Urinary bladder (tissue), 4 donors: Measurements from ENCODE around the gene STIMATE. TPM values are rescaled to one million over a fixed set of nuclear protein-coding genes. Genes with fewer than 3 reads are reported as not detected.

Experiments used
- DNase-seq: peaks from one replicate; pipeline ENCODE4 v3.0.0-alpha.2; 2015; ENCODE audit errors: extremely low spot score
- H3K27ac ChIP-seq: one replicate; pipeline ENCODE4 v1.5.1; 2013; ENCODE audit warnings: low read depth, mild to moderate bottlenecking, moderate library complexity
- H3K36me3 ChIP-seq: one replicate; pipeline ENCODE4 v1.6.1; 2013; ENCODE audit warnings: mild to moderate bottlenecking, moderate library complexity; ENCODE audit not compliant: insufficient read depth
- H3K4me1 ChIP-seq: one replicate; pipeline ENCODE4 v1.6.1; 2013; ENCODE audit warnings: mild to moderate bottlenecking, moderate library complexity; ENCODE audit not compliant: insufficient read depth
- H3K4me3 ChIP-seq: one replicate; pipeline ENCODE4 v1.5.1; 2013; ENCODE audit warnings: low read depth, low read length
- WGBS: extraction: QIAGEN DNeasy Blood & Tissue Kit; methylation state at CpG from one replicate; pipeline ENCODE4 v1.1.7; 2013; 5-methylcytosine and 5-hydroxymethylcytosine counted together
- polyA plus RNA-seq: library from polyadenylated mRNA; stranded (reverse); fragments of 200-250 nt; gene quantifications from one replicate; pipeline ENCODE4 v1.2.3, GENCODE V29; 2013
- small RNA-seq: library from RNA; depleted of rRNA; stranded (forward); fragments of <200 nt; gene quantifications from one replicate; pipeline ENCODE3, GENCODE V24; 2014
- total RNA-seq: library from RNA; depleted of rRNA; stranded (reverse); fragments of >200 nt; gene quantifications from one replicate; pipeline ENCODE4 v1.2.3, GENCODE V29; 2014
- donor health status: healthy with polysubstance abuse.
- donor health status: healthy.

The STIMATE gene
- total and polyA plus RNA-seq, 2 donors = 11.8 to 17.6 TPM

GRCh38 chr3:52791928-52792327, 105.4 kb downstream of the STIMATE start:
- 79% methylated on average over 4 of the region's 4 CpGs for WGBS
- no peaks in the 10 kb centered on the region for H3K4me1 ChIP-seq
- H3K36me3 ChIP-seq = no peaks in the 10 kb centered on the region
- H3K27ac ChIP-seq = no peak overlapping the region
- no peak overlapping the region for H3K4me3 ChIP-seq
- no peak for DNase-seq

GRCh38 chr3:52791366-52791765, 106.0 kb downstream of the STIMATE start:
- Histone ChIP-seq H3K4me1 (no peaks in the 10 kb centered on the region), H3K36me3 (no peaks in the 10 kb centered on the region), H3K27ac (no peak overlapping the region), H3K4me3 (no peak overlapping the region)
- DNase-seq = no peak
- WGBS = 82% methylated on average over 12 of the region's 12 CpGs

GRCh38 chr3:52790741-52791140, 106.6 kb downstream of the STIMATE start:
- H3K36me3 ChIP-seq = no peaks in the 10 kb centered on the region
- no peaks in the 10 kb centered on the region for H3K4me1 ChIP-seq
- no peak for DNase-seq
- WGBS = 82% methylated on average over 13 of the region's 13 CpGs
- no peak overlapping the region for H3K27ac ChIP-seq
- H3K4me3 ChIP-seq = no peak overlapping the region

GRCh38 chr3:52790337-52790736, 107.0 kb downstream of the STIMATE start:
- no peaks in the 10 kb centered on the region for H3K36me3 ChIP-seq
- 88% methylated on average over 7 of the region's 7 CpGs for WGBS
- no peak for DNase-seq
- H3K4me3 ChIP-seq = no peak overlapping the region
- H3K4me1 ChIP-seq = no peaks in the 10 kb centered on the region
- no peak overlapping the region for H3K27ac ChIP-seq

- Histone ChIP-seq H3K4me3 (no peak overlapping the region), H3K27ac (no peak overlapping the region), H3K36me3 (no peaks in the 10 kb centered on the region), H3K4me1 (no peaks in the 10 kb centered on the region)
- no peak for DNase-seq
- WGBS = 86% methylated on average over 6 of the region's 6 CpGs
Measured at GRCh38 chr3:52789746-52790040, 107.7 kb downstream of the STIMATE start.

- H3K36me3 ChIP-seq = no peaks in the 10 kb centered on the region
- 86% methylated on average over 16 of the region's 16 CpGs for WGBS
- no peak for DNase-seq
- H3K27ac ChIP-seq = no peak overlapping the region
- H3K4me1 ChIP-seq = no peaks in the 10 kb centered on the region
- no peak overlapping the region for H3K4me3 ChIP-seq
Measured at GRCh38 chr3:52788890-52789745, 108.2 kb downstream of the STIMATE start.

- no peak for DNase-seq
- 57% methylated on average over 17 of the region's 17 CpGs for WGBS
- Histone ChIP-seq H3K4me3 (no peak overlapping the region), H3K36me3 (no peaks in the 10 kb centered on the region), H3K4me1 (no peaks in the 10 kb centered on the region), H3K27ac (no peak overlapping the region)
Measured at GRCh38 chr3:52787672-52788625, 109.4 kb downstream of the STIMATE start.

GRCh38 chr3:52787246-52787645, 110.1 kb downstream of the STIMATE start:
- H3K4me3 ChIP-seq = no peak overlapping the region
- H3K36me3 ChIP-seq = no peaks in the 10 kb centered on the region
- DNase-seq = no peak
- no peak overlapping the region for H3K27ac ChIP-seq
- no peaks in the 10 kb centered on the region for H3K4me1 ChIP-seq
- WGBS = 87% methylated on average over 11 of the region's 11 CpGs

Small RNA genes lying within 50 kb of the gene (small RNA-seq; reads per million reads assigned to genes)
- gene MIR8064 (not detected), gene MUSTN1 (not detected)

Other genes starting within 250 kb of the STIMATE start
- gene PBRM1, start 211.6 kb downstream of the STIMATE start, total RNA-seq = 125 TPM
- 25.1 TPM for gene PBRM1, start 211.6 kb downstream of the STIMATE start, polyA plus RNA-seq
- 163 TPM for gene GNL3, start 211.5 kb downstream of the STIMATE start, total RNA-seq
- 47.0 TPM for gene GNL3, start 211.5 kb downstream of the STIMATE start, polyA plus RNA-seq
- gene GLT8D1, start 191.8 kb downstream of the STIMATE start, total RNA-seq = 129 TPM
- gene GLT8D1, start 191.8 kb downstream of the STIMATE start, polyA plus RNA-seq = 46.3 TPM
- gene SPCS1, start 191.4 kb downstream of the STIMATE start, total RNA-seq = 52.0 TPM
- gene SPCS1, start 191.4 kb downstream of the STIMATE start, polyA plus RNA-seq = 152 TPM
- gene NEK4, start 126.6 kb downstream of the STIMATE start, total RNA-seq = 29.7 TPM
- 11.5 TPM for gene NEK4, start 126.6 kb downstream of the STIMATE start, polyA plus RNA-seq
- gene ITIH1, start 119.9 kb downstream of the STIMATE start, total RNA-seq = not detected
- 0.70 TPM for gene ITIH1, start 119.9 kb downstream of the STIMATE start, polyA plus RNA-seq
- 1.4 TPM for gene ITIH3, start 102.8 kb downstream of the STIMATE start, total RNA-seq
- gene ITIH3, start 102.8 kb downstream of the STIMATE start, polyA plus RNA-seq = 3.1 TPM
- gene ITIH4, start 66.9 kb downstream of the STIMATE start, total RNA-seq = 3.3 TPM
- 5.0 TPM for gene ITIH4, start 66.9 kb downstream of the STIMATE start, polyA plus RNA-seq
- gene MUSTN1, start 62.5 kb downstream of the STIMATE start, total RNA-seq = 2.9 TPM
- gene MUSTN1, start 62.5 kb downstream of the STIMATE start, polyA plus RNA-seq = 44.5 TPM
- 17.8 TPM for gene SFMBT1, start 148.5 kb upstream of the STIMATE start, total RNA-seq
- gene SFMBT1, start 148.5 kb upstream of the STIMATE start, polyA plus RNA-seq = 5.5 TPM
- gene RFT1, start 232.9 kb upstream of the STIMATE start, total RNA-seq = 14.2 TPM
- 11.5 TPM for gene RFT1, start 232.9 kb upstream of the STIMATE start, polyA plus RNA-seq